GM15510 (cell line): ENCODE results near the gene IL21R.

Experiments used
- POLR2A ChIP-seq: IDR thresholded peaks from 3 replicates; pipeline ENCODE4 v1.6.1; 2011; ENCODE audit warnings: borderline replicate concordance; ENCODE audit not compliant: insufficient read length; ENCODE audit errors: extremely low read depth

Gene IL21R

GRCh38 chr16:27458987-27459688, 57.2 kb downstream of the IL21R start:
- no peak for TF ChIP-seq POLR2A

- no peak for TF ChIP-seq POLR2A
Measured at GRCh38 chr16:27460213-27460612, 58.2 kb downstream of the IL21R start.

GRCh38 chr16:27460663-27461482, 58.9 kb downstream of the IL21R start:
- no peak for TF ChIP-seq POLR2A

- TF ChIP-seq POLR2A: no peak
Measured at GRCh38 chr16:27461483-27462171, 59.7 kb downstream of the IL21R start.

GRCh38 chr16:27462200-27462845, 60.3 kb downstream of the IL21R start:
- no peak for TF ChIP-seq POLR2A

- TF ChIP-seq POLR2A: no peak
Measured at GRCh38 chr16:27462846-27463682, 61.1 kb downstream of the IL21R start.

- no peak for TF ChIP-seq POLR2A
Measured at GRCh38 chr16:27463741-27464591, 62.0 kb downstream of the IL21R start.

GRCh38 chr16:27464626-27465482, 62.9 kb downstream of the IL21R start:
- no peak for TF ChIP-seq POLR2A

GRCh38 chr16:27465483-27465879, 63.5 kb downstream of the IL21R start:
- no peak for TF ChIP-seq POLR2A

- TF ChIP-seq POLR2A: no peak
Measured at GRCh38 chr16:27468941-27469531, 67.1 kb downstream of the IL21R start.

GRCh38 chr16:27470567-27471431, 68.8 kb downstream of the IL21R start:
- TF ChIP-seq POLR2A: no peak
